B cell (primary cell): ENCODE data around the gene CCDC117. TPM values are rescaled to one million over a fixed set of nuclear protein-coding genes. Genes with fewer than 3 reads are reported as not detected.
A peak's percentile ranks its signal among the peaks of the same experiment; 100 is the strongest.

ENCODE experiments used
- ATAC-seq: fragments of 200-7000 bp; cut with Tn5 transposase; one replicate; pipeline ENCODE4 v1.10.0; 2021; ENCODE audit warnings: low read depth, mild to moderate bottlenecking, moderate number of reproducible peaks, moderate library complexity
- CTCF ChIA-PET: fragments of 350-600 bp; sonication (Branson Sonifier 250); formaldehyde crosslinking; loops from one replicate; lab custom pipeline; 2021; ENCODE audit warnings: antibody characterized with exemption, inconsistent platforms; lab: Charles Lee
- POLR2A ChIA-PET: fragments of 350-600 bp; sonication (Branson Sonifier 250); formaldehyde crosslinking; loops from one replicate; lab custom pipeline; 2021; ENCODE audit warnings: antibody characterized with exemption; lab: Charles Lee
- DNase-seq: peaks from one replicate; pipeline ENCODE4 v3.0.0; 2013
- H2AFZ ChIP-seq: 2 replicates; pipeline ENCODE4 v1.6.1; 2012; ENCODE audit warnings: mild to moderate bottlenecking, low read depth, low read length; ENCODE audit not compliant: insufficient read depth, poor library complexity, severe bottlenecking
- H3K27ac ChIP-seq, 2 donors: 1 replicate in 1 of 2; 2 replicates in 1 of 2; pipeline ENCODE4 v1.5.1; 2012 to 2013; ENCODE audit warnings: low read length in 2 of 2, mild to moderate bottlenecking in 2 of 2, moderate library complexity in 1 of 2
- H3K27me3 ChIP-seq, 4 experiments: fragments of 200-600 bp in 1 of 4; sonication (generic) in 1 of 4; replicated peaks in 1 of 4; 1 replicate in 2 of 4; 2 replicates in 2 of 4; pipeline versions ENCODE4 v1.6.1 to v1.7.0; 2013 to 2016; ENCODE audit warnings: low read length in 3 of 4, mild to moderate bottlenecking in 2 of 4, mixed read lengths in 1 of 4, moderate library complexity in 1 of 4; ENCODE audit not compliant: insufficient read depth in 4 of 4, control insufficient read depth in 3 of 4; ENCODE audit errors: control extremely low read depth in 1 of 4
- H3K36me3 ChIP-seq, 2 experiments: replicated peaks in 1 of 2; 1 replicate in 1 of 2; 2 replicates in 1 of 2; pipeline versions ENCODE4 v1.6.1 to v1.7.1; 2013; ENCODE audit warnings: low read length in 1 of 2; ENCODE audit not compliant: insufficient read depth in 2 of 2, control insufficient read depth in 1 of 2; ENCODE audit errors: control extremely low read depth in 1 of 2, extremely low read depth in 1 of 2
- H3K4me1 ChIP-seq, 2 donors: fragments of 200-600 bp in 1 of 2; sonication (generic) in 1 of 2; 1 replicate in 1 of 2; 2 replicates in 1 of 2; pipeline versions ENCODE4 v1.5.1 to v1.6.1; 2013 to 2017; ENCODE audit warnings: low read length in 2 of 2; ENCODE audit not compliant: control insufficient read depth in 2 of 2, insufficient read depth in 2 of 2
- H3K4me2 ChIP-seq: replicated peaks from 2 replicates; pipeline ENCODE3; 2012; ENCODE audit warnings: mild to moderate bottlenecking, low read depth, low read length; ENCODE audit not compliant: poor library complexity, severe bottlenecking
- H3K4me3 ChIP-seq, 5 experiments: fragments of 200-600 bp in 1 of 5; sonication (generic) in 1 of 5; 1 replicate in 3 of 5; 2 replicates in 2 of 5; pipeline versions ENCODE4 v1.5.1 to v1.7.0; 2011 to 2016; ENCODE audit warnings: low read length in 4 of 5, mild to moderate bottlenecking in 4 of 5, low read depth in 2 of 5, control low read depth in 1 of 5, moderate library complexity in 1 of 5; ENCODE audit not compliant: insufficient read depth in 1 of 5; ENCODE audit errors: control extremely low read depth in 1 of 5, extremely low read depth in 1 of 5
- H3K79me2 ChIP-seq: fragments of 200-600 bp; sonication (generic); one replicate; pipeline ENCODE4 v1.6.0; 2016; ENCODE audit warnings: low read length; ENCODE audit not compliant: control insufficient read depth, insufficient read depth
- H3K9ac ChIP-seq: fragments of 200-600 bp; sonication (generic); 2 replicates; pipeline ENCODE4 v1.6.1; 2017; ENCODE audit warnings: mild to moderate bottlenecking, low read length, moderate library complexity
- H3K9me3 ChIP-seq, 3 donors: one replicate each; pipeline versions ENCODE4 v1.6.1 to v1.7.1; 2013; ENCODE audit warnings: low read length in 2 of 3; ENCODE audit not compliant: control insufficient read depth in 2 of 3, insufficient read depth in 1 of 3; ENCODE audit errors: control extremely low read depth in 1 of 3
- H4K20me1 ChIP-seq: 2 replicates; pipeline ENCODE4 v1.6.0; 2012; ENCODE audit warnings: mild to moderate bottlenecking, low read length; ENCODE audit not compliant: insufficient read depth, control insufficient read depth, poor library complexity, severe bottlenecking
- H3K27ac Mint-ChIP-seq: one replicate; pipeline ENCODE4 v1.8.0; 2021; ENCODE audit warnings: mixed read lengths
- H3K27me3 Mint-ChIP-seq: one replicate; pipeline ENCODE4 v1.8.0; 2021; ENCODE audit warnings: mixed read lengths
- H3K4me1 Mint-ChIP-seq: one replicate; pipeline ENCODE4 v1.8.0; 2021; ENCODE audit warnings: mixed read lengths
- H3K4me3 Mint-ChIP-seq: one replicate; pipeline ENCODE4 v1.8.0; 2021; ENCODE audit warnings: mixed read lengths
- H3K9me3 Mint-ChIP-seq: one replicate; pipeline ENCODE4 v1.8.0; 2022; ENCODE audit warnings: mixed read lengths; ENCODE audit not compliant: insufficient read depth
- CTCF ChIP-seq: fragments of 200-600 bp; IDR thresholded peaks from one replicate; pipeline ENCODE4 v1.8.0; 2022; ENCODE audit warnings: antibody characterized with exemption, mild to moderate bottlenecking
- EZH2 ChIP-seq: IDR thresholded peaks from 2 replicates; pipeline ENCODE4 v1.6.1; 2012; ENCODE audit warnings: borderline replicate concordance, low read depth, mild to moderate bottlenecking, moderate library complexity, low read length; ENCODE audit not compliant: insufficient read depth, poor library complexity, severe bottlenecking
- WGBS: methylation state at CpG from one replicate; pipeline ENCODE4 v1.1.5; 2013; ENCODE audit warnings: missing lambda C conversion rate; ENCODE audit not compliant: insufficient coverage; 5-methylcytosine and 5-hydroxymethylcytosine counted together
- intact Hi-C: fragments of 100-400 bp; cut with micrococcal nuclease; formaldehyde crosslinking; loops from one replicate; pipeline ENCODE4 v1.10.0; 2022
- polyA plus RNA-seq: library from polyadenylated mRNA; depleted of rRNA; stranded (reverse); fragments of >200 nt; gene quantifications from 2 replicates; pipeline ENCODE4 v1.2.3, GENCODE V29; 2012
- total RNA-seq, 2 donors: library from RNA; stranded (reverse); fragments of 120-200 nt in 1 of 2; gene quantifications; 1 replicate in 1 of 2; 2 replicates in 1 of 2; pipeline versions ENCODE4 v1.2.3 to v1.2.4, GENCODE V29; 2013 to 2022

The CCDC117 gene
- total and polyA plus RNA-seq, 2 donors (not counting 1 experiment from before 2014, with no cell fraction given), result 7.7 to 25.6 TPM

- intact Hi-C loops, result no loop called here
- Histone ChIP-seq H3K4me1 (peaks cover 28 to 43% of the 10 kb centered on the region in 2 donors), H3K27ac (no peak overlapping the region)
Observed at GRCh38 chr22:28795932-28796856, 23.7 kb downstream of the CCDC117 start.

More at GRCh38 chr22:28795932-28796856, 23.7 kb downstream of the CCDC117 start:
- H3K4me2 ChIP-seq, result no peak overlapping the region
- 17% methylated on average over 3 of the region's 5 CpGs for WGBS
- Mint-ChIP-seq H3K4me1 (peaks cover 59% of the 10 kb centered on the region), H3K27me3 (no peaks in the 10 kb centered on the region), H3K27ac (peak overlapping the region; percentile 56), H3K9me3 (no peaks in the 10 kb centered on the region), H3K4me3 (no peak overlapping the region)
- peaks cover 10 to 33% of the 10 kb centered on the region in 2 experiments for H3K36me3 ChIP-seq
- TF ChIP-seq EZH2 (no peak), CTCF (no peak)
- H3K9ac ChIP-seq, result no peak overlapping the region
- ChIA-PET POLR2A (no interaction called here), CTCF (interaction anchor here (1.2 to 1.8 kb wide), 2 partner anchors 22 to 33 kb away, joined by 3 to 6 read pairs; no protein-coding TSS in a partner anchor)
- no peak overlapping the region for H3K4me3 ChIP-seq
- no peaks in the 10 kb centered on the region for H3K27me3 ChIP-seq
- H4K20me1 ChIP-seq, result no peaks in the 10 kb centered on the region
- H3K9me3 ChIP-seq, result no peaks in the 10 kb centered on the region
- no peak for DNase-seq
- ATAC-seq, result no peak
- H2AFZ ChIP-seq, result no peak overlapping the region
- H3K79me2 ChIP-seq, result peaks cover 29% of the 10 kb centered on the region
